ENCODE results near the gene HMBS.
"Not testable (repeated sequence)": the region's sequence is repeated elsewhere in the genome, so short reads cannot be mapped to it uniquely, and the experiment has no call there.

The HMBS gene

GRCh38 chr11:119118946-119119345 is 34.3 kb downstream of the HMBS start:
- no peak for DNase-seq (ENCODE audit: low spot score)

DNA sequence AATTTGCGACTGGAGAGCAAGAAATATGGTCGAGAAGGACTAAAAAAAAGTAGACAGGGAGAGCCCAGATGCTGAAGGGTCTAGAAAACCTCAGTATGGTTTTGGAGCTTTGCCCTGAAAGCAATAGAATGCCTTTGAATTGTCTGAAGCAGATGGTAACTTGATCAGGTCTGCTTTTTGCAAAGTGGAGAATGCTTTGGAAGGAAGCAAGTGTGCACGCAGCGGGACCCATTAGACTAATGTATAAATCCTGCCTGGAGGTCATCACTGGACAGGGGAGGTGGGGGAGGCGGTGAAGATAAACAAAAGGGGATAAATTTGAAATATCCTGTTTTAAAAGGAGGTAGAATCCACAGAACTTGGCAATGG is 35.9 kb downstream of the HMBS start:
- no peak for DNase-seq (ENCODE audit: low spot score)

DNA sequence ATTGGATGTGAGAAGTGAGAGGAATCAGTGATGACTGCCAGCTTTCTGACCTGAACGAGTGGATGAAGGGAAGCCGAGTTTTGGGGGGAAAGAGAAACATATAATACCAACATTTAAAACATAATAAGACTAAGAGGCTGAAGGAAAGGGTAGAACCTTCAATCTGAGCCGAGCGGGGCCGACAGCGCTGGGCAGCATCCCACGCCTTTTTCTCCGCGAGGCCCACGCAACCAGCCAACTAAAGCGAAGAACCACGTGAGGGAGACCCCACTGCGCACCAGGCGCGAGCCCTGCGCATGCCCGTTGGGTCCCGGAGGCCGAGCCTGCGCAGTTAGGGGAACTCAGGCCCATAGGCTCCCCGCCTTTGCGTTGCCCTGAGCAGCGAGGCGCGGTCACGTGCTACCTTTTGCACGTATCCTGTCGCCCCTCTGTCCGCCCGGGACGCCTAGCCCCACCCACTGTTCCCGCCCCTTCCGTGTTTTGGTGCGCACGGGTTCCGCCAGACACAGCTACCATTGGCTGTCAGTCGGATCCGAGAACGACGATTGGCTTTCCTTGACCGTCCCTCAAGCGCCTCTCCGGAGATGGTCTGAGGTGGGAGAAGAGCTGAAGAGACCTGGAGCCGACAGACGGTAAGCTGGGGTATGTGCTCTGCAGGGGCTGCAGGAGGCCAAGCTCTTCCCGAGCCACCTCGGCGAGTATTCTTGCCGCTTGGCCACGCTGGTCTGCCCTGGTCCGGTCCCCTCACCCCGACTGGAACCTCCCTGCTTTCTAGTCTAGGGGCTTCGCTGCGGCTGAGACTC is 36.5 kb downstream of the HMBS start, which contains the start of gene HINFP:
Gene HINFP, plus strand, starts transcription at position 573 of the 803 bp plus-strand sequence. CDS start 5,365 bp downstream, outside the sequence.
- DNase-seq (ENCODE audit: low spot score): peak; percentile 99

DNA sequence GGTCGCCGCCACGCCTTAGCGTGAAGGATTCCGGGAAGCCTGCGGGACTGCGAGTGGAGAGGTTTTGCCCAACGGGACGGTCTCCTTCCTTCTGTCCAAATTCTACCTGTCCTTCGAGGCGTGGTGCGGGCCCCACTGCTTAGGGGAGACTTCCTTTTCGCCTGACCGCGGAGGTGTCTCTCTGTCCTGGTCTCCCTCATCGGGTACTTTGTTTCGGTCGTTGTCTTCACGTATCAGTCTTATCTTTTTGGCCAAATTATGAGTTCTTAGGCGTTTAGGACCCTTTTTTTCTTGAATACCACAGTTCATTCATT is 37.1 kb downstream of the HMBS start:
- no peak for DNase-seq (ENCODE audit: low spot score)

GRCh38 chr11:119125821-119126220 is 41.1 kb downstream of the HMBS start:
- no peak for DNase-seq (ENCODE audit: low spot score)

DNA sequence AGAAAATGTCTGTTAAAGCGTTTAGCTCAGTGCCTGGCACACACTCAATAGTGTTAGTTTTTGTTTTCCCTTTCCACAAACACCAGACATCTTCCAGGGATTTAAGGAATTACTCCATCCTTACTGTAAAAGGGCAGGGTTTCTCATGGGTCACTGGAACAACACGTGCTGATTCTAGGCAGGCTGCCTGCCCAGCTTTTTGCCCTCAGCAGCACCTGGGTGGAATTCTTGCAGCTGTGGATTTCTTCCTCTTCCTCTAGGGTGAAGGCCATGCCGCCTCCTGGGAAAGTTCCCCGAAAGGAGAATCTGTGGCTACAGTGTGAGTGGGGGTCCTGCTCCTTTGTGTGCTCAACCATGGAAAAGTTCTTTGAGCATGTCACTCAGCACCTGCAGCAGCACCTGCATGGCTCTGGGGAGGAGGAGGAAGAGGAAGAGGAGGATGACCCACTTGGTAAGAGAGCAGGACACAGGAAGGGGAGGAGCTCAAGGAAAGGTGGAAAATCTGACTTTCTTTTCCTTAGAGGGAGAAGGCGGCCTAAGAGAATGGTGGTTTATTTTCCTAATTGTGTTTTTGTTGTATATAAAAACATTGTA is 42.1 kb downstream of the HMBS start:
- DNase-seq (ENCODE audit: low spot score): peak; percentile 30

DNA sequence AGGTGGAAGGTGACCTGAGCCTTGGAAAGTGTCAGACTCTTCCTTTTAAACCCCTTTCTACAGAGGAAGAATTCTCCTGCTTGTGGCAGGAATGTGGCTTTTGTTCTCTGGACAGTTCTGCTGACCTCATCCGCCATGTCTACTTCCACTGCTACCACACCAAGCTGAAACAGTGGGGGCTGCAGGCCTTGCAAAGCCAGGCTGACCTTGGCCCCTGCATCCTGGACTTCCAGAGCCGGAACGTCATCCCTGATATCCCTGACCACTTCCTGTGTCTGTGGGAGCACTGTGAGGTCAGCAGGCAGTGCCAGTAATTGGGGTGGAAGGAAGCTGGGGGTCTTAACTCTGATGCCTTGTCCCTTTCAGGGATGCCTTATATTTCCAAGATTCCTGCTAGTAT is 46.0 kb downstream of the HMBS start:
- DNase-seq (ENCODE audit: low spot score): no peak

DNA sequence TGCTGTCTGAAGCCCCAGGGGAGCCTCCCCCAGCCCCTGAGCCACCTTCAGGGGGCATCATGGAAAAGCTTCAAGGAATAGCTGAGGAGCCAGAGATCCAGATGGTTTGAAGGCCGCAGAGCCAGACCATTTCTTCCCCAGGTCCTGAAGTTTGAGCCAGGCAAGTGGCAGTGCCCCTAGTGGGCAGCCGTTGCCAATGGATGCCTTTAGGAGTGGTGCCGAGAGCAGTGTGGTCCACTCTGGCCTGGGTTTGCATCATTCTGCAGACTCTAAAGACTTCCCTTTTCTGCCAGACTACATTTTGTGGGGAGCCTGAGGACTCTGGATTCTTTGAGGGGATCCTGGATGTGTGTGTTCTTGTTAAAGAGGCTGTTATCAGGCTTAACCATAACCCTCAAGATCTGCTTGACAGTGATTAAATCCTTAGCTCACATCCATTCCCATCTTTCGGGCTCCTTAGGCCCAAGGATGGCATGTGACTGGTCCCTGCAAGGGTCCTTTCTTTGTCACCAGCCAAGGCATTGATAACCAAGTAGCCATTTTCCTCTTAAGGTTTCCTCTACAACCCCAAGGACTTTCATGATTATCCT is 49.8 kb downstream of the HMBS start:
- no peak for DNase-seq (ENCODE audit: low spot score)

DNA sequence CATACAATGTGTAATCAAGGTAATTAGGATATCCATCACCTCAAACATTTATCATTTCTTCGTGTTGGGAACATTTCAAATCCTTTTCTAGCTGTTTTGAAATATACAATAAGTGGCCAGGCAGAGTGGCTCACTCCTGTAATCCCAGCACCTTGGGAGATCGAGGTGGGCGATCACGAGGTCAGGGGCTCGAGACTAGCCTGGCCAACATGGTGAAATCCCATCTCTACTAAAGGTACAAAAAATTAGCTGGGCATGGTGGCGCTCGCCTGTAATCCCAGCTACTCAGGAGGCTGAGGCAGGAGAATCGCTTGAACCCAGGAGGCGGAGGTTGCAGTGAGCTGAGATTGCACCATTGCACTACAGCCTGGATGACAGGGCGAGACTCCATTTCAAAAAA is 54.6 kb downstream of the HMBS start:
- DNase-seq (ENCODE audit: low spot score): not testable (repeated sequence)

Data from kidney tubule cell (primary cell).